ENCODE results near the gene CAPS.

Gene CAPS

DNA sequence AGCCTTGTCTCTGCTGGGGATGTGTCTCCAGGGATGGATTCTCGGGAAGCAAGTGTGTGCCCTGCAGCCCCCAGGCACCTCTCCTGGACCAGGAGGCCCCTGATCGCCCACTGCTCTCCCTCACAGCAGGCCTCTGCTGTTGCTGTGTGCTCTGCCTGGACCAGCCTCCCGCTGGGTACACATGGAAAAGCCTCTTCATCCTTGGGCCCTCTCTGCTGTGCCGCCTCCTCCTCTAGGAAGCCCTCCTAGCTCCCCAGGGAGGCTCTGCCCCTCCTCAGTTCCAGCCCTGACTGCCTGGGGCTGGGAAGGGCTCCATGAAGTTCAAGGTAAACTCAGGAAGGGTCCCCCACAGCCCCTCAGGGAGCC, 22.5 kb upstream of the CAPS start:
- no peak for FAIRE-seq

DNA sequence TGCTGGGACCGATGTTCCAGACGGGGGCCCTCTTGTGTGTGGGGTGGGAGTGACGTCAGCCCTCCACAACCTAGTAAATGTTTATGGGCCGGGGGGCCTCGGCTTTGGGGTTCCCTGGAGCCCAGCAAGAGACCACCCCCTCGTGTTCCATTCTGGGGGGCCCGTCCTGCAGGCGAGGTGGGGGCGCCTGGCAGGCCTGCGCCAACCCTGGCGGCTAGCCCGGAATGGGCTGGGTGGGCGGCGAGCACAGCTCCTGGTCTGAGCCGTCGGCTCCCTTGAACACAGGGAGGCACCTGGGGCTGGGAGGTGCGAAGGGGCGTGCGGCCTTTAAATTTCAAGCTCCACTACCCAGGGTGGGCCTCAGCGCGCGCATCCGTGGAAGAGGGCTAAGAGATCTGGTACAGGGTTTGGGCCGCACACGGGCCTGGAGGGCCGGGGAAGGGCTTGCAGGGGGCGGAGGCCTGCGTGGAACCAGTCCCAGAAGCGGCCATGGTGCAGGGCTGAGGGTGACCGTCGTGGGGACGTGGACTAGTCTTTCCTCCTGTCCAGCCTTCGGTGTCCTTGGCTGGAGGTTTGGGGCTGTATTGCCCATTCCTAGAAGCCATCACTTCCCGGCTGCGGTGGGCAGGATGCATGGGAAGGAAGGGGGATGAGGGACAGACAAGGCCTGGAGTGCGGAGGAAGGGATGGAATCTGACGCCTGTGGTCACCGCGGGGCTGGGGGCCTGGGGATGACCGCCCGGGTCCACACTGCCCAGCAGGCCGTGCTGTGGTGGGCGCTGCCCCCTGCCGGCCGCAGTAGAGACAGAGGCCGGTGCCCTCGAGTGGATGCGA, 21.9 kb upstream of the CAPS start:
- no peak for DNase-seq (ENCODE audit: extremely low spot score, insufficient read length, low read depth)
- FAIRE-seq = no peak

More for the DNA sequence above, 22.5 kb upstream of the CAPS start:
- DNase-seq (ENCODE audit: extremely low spot score, insufficient read length, low read depth) = no peak

DNA sequence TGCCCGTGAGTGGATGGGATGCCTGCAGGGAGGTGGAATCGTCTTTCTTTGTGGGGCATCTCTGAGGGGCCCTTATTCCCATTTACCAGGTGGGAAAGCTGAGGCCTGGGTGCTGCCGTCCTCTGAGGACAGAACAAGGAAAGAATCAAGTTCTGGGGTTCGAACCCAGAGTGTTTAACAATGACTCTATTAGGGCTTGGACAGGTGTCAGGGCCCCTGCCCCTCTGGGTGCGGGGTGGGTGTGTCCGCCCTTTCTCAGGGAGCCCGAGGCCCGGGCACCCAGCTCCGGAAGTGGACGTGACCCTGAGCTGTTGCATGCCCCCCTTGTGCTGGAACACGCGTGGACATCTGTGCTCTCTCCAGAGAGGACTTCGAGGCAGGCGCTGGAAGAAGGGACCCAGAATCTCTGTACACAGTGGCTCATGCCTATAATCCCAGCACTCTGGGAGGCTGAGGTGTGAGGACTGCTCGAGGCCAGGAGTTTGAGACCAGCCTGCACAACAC, 21.2 kb upstream of the CAPS start:
- DNase-seq (ENCODE audit: extremely low spot score, insufficient read length, low read depth) (no peak), FAIRE-seq (no peak)

DNA sequence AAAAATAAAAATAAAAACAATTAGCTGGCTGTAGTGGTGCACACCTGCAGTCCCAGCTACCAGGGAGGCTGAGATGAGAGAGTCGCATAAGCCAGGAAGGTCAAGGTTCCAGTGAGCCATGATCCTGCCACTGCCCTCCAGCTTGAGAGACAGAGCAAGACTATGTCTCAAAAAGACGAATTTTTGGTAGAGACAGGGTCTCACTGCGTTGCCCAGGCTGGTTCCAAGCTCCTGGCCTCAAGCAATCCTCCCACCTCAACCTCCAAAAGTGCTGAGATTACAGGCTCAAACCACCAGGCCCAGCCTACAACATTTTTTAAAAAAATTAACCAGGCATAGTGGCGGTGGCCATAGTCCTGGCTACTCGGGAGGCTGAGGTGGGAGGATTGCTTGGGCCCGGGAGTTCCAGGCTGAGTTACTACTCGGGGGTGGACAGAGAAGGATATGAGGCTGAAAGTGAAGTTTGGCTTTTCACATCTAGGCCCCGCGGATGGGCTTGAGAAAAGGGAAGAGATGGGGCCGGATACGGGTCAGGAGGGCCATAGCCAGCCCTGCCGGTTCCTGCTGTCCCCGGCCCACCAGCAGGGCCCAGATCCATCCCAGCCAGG, 20.7 kb upstream of the CAPS start:
- FAIRE-seq = no peak
- DNase-seq (ENCODE audit: extremely low spot score, insufficient read length, low read depth) = no peak

DNA sequence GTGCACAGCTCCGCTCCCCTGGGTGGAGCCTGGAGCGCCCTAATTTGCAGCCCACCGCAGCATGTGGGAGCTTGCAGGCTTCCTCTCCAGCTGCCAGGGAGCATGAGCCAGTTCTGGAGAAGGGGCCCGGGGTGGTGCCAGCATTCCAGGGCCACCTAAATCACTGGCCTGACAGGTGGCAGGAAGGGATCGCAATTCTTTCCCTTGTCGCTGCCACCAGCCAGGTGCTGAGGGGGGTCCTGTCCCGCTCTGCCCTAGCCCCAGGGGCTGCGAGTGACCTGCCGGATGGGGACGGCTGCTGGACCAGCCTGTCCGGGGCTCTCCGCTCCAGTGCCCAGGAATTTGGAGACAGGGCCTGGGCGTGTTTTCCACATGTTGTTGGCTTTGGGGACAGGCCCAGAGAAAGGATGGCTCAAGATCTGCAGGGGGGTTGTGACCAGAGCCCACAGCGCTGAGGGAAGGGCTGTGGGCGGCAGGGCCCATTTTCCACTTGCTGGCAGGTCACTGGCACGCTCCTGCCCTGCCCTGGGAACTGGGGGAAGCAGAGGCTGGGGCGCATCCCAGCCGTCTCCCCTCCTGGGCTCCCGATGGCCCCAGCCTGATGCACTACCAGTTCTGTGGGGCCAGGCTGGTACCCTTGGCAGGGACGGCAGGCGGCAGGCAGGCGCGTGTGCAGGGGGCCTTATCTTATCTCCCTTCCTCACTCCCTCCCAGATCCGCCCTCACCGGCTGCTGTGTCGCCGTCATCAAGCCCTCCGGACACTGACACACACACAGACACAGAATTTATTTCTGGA, 19.9 kb upstream of the CAPS start:
- DNase-seq (ENCODE audit: extremely low spot score, insufficient read length, low read depth) = no peak
- no peak for FAIRE-seq

DNA sequence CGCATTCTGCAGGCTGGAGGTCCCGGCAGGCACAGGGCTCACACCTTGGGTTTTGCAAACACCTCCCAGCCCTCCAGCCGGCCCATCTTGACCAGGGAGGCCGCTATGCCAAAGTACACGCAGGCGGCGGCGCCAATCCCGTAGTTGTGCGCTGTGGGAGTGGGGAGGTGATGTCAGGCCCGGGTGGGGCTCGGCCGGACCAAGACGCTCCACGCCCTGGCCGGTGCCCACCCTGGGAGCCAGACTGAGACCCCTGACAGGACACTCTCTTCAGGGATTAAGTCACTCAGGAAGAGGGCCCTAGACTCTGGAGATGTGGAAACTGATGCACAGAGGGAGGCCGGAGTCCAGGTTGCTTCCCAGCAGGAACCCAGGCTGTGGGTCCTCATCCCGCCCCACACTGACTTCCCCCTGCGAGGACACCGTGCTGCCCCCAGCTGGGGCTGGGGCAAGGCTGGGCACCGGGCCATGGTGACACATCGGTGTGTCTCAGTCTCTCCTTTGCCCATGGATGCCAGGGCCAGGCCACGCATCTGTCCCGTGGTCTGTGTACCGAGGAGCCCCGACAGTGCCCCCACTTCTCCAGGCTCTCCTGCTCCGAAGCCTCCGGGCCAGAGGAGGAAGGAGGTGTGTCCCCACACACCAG, 19.2 kb upstream of the CAPS start:
- no peak for FAIRE-seq
- DNase-seq (ENCODE audit: extremely low spot score, insufficient read length, low read depth) = no peak

DNA sequence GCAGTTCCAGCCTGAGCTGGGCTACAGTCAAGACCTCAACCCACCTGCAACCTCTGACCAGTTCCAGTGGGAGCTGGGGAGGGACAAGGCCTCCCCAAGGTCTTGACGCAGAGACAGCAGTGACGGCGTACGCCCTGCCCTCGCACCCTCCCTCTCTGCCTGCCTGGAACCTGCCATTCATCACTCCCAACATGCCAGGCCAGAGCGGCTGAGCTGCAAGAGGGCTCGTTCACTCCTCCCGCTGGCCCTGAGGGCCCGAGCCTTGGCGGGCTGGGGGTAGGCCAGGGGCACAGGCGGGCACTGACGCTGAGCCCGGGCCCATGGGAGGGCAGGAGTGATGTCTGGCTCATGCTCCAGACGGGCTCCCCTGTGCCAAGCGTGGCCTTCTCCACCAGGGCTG, 18.6 kb upstream of the CAPS start:
- no peak for DNase-seq (ENCODE audit: extremely low spot score, insufficient read length, low read depth)
- FAIRE-seq = no peak

DNA sequence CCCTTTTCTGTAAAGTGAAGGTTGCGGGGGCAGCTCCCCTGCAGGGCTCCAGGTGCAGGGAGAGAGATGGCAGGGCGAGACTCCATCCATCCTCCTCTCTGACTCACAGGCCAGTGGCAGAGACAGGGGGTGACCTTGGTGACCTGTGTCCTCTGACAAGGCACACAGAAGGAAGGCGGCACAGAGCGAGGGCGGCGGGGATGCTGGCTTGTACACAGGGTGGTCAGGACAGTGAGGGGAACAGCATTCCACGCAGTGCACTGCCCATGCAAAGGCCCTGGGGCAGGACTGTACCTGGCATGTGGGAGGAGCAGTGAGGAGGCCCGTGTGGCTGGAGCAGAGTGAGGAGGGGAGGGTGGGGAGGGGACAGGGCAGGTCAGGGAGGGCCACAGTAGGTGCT, 18.2 kb upstream of the CAPS start:
- DNase-seq (ENCODE audit: extremely low spot score, insufficient read length, low read depth) = no peak
- no peak for FAIRE-seq

DNA sequence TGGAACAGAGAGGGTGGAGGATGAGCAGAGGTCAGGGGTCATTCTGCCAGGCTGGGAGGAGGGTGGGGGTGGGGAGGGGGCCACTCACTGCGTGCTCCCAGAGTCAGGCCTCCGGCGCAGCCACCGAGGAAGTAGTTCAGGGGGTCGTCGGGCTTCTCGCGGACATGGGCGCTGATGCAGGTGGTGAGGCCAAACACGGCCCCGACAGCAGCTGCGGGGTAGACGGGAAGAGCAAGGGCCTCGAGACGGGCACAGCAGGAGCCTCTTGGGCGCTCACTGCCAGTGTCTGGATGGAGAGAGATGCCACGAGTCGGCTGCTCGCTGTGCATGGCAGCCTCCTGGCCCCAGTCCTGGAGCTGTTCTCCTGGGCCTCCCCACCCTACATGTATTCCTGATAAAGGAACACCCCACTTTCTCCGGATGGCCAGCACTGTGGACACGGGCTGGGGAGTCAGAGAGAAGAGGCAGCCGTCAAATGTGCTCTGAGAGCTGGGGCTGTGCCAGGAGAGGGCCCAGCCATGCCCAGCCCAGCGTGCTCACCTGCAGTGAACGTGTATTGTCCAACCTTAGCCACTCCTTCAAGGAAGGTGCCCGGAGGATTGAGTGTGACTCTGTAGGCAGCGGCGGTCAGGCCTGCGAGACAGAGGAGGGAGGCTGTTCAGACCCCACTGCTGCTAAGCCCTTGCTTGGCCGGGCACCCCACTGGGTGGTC, 17.5 kb upstream of the CAPS start:
- no peak for DNase-seq (ENCODE audit: extremely low spot score, insufficient read length, low read depth)
- FAIRE-seq = no peak

DNA sequence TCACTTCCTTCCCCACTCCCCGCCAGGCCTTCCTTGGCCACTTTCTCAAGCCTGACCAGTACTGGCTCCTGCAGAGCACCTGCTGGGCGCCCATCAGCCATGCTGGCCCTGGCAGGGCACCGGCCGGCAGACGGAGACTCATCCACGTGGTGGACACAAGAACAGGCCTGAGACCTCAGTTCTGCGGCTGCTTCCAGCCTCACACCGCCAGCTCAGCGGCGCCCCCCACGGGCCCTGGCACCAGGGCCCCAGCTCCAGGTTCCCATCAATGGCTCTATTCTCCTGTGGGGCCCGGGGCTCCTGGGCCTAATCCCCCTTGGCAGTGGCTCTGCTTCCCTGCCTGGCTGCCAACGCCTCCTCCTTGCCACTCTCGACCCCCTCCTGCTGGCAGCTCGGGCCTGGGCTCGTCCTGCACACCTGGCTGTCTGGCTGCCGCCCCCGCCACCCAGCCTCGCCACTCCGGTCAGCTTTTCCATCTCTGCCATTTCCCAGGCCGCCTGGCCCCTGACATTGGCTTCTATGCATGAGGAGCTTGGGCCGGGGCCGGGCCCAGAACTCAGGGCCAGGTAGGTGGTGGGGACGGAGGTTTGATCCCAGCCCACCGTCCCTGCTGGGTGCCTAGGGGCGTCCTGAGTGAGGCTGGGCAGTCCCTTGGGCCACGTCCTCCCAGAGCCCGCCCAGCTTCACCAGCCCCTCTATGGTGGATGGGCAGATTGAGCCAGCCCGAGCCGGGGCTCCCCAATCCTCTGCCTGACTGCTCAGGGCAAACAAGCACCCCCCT, 16.7 kb upstream of the CAPS start:
- no peak for DNase-seq (ENCODE audit: extremely low spot score, insufficient read length, low read depth)

DNA sequence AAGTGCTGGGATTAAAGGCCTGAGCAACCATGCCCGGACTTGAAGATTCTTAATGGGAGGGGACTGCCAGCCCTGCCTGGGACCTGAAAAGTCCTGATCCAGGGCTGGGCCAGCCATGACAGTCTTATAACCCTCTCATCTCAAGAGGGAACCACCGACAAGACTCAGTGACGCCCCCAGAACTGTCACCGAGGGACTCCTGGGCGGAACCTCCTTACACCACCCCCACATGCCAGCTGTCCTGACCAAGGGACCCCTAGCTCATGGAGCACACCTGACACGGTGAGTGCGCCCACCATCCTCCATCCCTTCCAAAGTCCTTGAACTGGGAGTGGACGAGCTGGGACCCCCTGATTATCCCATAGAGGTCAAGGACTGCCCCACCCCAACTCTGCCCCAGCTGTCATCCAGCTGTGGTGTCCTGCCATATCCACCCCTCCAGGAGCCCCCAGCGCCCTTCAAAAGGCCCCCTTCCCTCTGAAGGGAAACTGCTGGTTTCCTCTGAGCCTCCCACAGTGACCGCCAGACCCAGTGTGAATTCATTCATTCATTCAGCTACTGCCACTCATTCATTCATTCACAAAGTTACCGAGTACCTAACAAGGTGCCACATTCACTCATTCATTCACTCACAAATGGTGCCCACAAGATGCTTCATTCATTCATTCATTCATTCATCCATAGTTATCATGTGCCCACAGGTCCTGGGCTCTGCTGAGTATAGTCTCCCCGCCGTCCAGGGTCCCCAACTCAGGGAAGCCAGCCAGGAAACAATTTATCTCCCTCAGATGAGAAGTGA, 14.1 kb upstream of the CAPS start:
- no peak for FAIRE-seq

More for the DNA sequence above, 16.7 kb upstream of the CAPS start:
- FAIRE-seq = no peak

DNA sequence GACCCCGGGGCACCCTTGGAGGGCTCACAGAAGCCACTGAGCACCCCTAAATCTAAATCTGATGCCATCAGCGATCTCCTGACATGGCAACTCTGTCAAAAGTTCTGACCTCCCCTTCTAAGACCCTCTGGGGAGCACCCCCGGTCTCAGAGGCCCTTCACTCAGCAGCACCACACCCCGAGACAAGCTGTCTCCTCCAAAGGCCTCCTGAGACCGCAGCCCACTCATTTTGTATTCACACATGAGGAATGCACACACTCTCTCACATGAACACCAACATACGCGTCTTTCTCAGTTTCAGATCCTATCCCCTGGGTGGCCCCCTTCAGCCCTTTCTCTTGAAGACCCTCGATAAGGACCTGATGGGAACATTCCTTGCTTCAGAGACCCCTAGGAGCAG, 13.1 kb upstream of the CAPS start:
- FAIRE-seq (no peak), DNase-seq (ENCODE audit: extremely low spot score, insufficient read length, low read depth) (no peak)

More for the DNA sequence above, 14.1 kb upstream of the CAPS start:
- no peak for DNase-seq (ENCODE audit: extremely low spot score, insufficient read length, low read depth)

DNA sequence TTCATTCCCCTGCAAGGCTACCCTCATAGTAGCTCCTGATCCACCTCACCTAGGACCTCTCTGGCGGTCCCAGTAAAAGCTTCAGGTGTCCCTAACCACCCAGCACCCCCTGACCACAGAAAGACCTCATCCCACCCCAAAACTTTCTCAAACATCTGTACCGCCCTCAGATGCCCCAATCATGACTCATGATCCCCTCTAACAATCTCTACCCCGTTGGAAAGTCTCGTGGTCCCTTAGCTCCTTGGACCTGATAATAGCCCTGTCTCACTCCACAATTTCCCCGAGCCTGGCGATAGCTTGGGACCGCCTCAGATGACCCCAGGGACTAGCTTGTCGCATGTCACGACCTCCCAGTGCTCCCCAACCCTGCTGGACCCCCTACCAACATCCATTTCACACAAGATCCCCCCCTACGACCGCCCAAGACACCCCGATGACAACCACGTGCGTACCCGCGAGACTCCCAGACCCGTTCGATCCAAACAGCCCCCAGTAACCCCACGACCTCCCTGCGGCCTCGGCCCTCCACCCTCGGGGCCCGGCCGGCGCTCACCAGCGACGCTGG, 10.9 kb upstream of the CAPS start:
- DNase-seq (ENCODE audit: extremely low spot score, insufficient read length, low read depth) (no peak), FAIRE-seq (no peak)

DNA sequence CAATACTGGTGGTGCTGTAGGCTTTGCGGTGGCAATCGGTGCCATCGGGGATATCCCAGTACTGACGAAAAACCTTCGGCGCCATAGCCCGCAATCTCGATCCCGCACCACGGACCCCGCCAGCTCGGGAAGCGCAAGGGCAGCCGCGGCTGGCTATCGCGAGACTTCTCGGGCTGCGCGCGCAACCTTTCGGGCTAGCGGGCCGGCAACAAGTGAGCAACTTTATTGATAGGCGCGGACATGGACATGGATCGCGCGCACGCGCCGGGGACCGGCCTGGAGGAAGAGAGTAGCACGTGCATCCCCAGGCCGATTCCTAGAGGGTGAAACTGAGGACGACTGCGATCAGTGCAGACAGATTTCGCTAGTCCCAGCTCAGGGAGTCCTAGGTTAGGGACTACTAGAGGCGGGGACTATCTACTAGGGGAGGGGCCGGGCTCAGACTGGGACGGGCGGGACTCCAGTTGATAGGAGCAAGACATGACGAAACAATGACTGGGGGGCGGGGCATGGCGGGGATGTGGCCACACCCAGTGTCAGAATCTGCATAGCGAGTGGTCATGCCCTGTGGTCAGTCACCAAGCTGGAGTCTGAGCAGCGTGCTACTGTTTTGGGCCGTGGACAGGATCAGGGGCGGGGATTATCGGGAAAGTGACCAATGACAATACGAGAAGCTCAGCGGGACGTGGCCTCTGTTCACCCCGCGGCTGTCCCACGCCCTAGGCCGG, 10.3 kb upstream of the CAPS start, which contains the start of gene NDUFA11:
TSS of gene NDUFA11 (minus strand) at position 167 of the 728 bp plus-strand sequence. CDS start at position 85, 82 bp downstream.
- FAIRE-seq (no peak), DNase-seq (ENCODE audit: extremely low spot score, insufficient read length, low read depth) (peak; percentile 90)

DNA sequence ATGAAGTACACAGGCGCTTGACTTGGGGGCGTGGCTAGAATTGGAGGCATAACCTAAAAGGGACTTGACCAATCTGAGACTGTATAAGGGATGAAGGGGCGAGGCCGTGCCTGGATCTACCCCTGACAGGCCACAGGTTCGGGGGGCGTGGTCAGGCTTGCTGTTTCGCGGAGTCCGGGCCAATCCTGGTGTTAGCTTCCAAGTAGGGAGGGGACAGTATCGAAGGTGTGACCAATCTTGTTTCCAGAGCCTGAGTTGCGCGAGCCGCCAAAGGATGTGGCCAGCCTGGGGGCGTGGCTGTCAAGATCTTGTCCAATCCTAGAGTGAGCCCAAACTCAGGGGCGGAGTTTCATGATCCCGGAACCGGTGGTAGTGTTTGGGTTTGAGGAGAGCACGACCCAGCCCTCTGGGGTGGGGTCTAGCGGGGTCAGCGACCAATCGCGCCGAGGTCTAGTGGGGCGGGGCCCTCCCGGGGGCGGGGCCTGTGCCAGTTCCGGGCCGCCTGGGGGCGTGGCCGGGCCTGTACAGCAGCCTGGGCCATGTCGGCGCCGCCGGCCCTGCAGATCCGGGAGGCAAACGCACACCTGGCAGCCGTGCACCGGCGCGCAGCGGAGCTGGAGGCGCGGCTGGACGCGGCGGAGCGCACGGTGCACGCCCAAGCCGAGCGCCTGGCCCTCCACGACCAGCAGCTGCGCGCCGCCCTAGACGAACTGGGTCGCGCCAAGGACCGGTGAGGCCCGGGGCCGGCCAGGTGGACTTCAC, 9.5 kb upstream of the CAPS start, which contains the start of gene VMAC:
TSS of gene VMAC (plus strand) at position 521 of the 762 bp plus-strand sequence. CDS start at position 540, 19 bp downstream.
- FAIRE-seq = peak; percentile 100
- DNase-seq (ENCODE audit: extremely low spot score, insufficient read length, low read depth) = peak; percentile 95

DNA sequence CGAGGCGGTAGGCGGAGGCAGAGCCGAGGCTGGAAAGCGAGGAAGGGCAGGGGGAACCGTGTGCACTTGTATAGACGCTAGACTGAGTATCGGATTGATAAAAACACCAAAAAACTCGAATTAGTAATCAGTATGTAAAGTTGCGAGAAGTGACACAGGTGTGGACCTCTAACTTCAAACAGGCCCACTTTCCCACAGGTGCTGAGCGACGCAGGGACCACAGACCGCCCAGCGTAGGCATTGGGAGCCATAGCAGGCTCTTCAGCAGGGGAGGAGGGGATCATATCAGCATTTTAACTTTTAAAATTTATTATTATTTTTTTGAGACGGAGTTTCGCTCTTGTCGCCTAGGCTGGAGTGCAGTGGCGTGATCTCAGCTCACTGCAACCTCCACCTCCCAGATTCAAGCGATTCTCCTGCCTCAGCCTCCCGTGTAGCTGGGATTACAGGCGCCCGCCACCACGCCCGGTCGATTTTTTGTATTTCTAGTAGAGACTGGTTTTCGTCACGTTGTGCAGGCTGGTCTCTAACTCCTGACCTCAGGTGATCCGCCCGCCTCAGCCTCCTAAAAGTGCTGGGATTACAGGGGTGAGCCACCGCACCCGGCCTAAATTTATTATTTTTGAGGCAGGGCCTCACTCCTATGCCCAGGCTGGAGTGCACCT, 8.8 kb upstream of the CAPS start:
- DNase-seq (ENCODE audit: extremely low spot score, insufficient read length, low read depth) (no peak), FAIRE-seq (no peak)
